Testis (tissue), 3 donors: ENCODE data around the gene RHBDD1. TPM values are rescaled to one million over a fixed set of nuclear protein-coding genes. Genes with fewer than 3 reads are reported as not detected.
A peak's percentile ranks its signal among the peaks of the same experiment; 100 is the strongest.

Experiments used
- DNase-seq: peaks from one replicate; pipeline ENCODE4 v3.0.0-alpha.2; 2019
- H3K27ac ChIP-seq, 2 donors: fragments of 200-600 bp; sonication (generic); one replicate each; pipeline ENCODE4 v1.5.1; 2019
- H3K27me3 ChIP-seq: fragments of 200-600 bp; sonication (generic); one replicate; pipeline ENCODE4 v1.5.1; 2019
- H3K36me3 ChIP-seq: fragments of 200-600 bp; sonication (generic); one replicate; pipeline ENCODE4 v1.5.1; 2017; ENCODE audit warnings: low read depth; ENCODE audit errors: missing control alignments
- H3K4me1 ChIP-seq: fragments of 200-600 bp; sonication (generic); one replicate; pipeline ENCODE4 v1.5.1; 2019
- H3K4me3 ChIP-seq, 2 donors: fragments of 200-600 bp; sonication (generic); one replicate each; pipeline ENCODE4 v1.5.1; 2017 to 2019
- H3K9me3 ChIP-seq: fragments of 200-600 bp; sonication (generic); one replicate; pipeline ENCODE4 v1.5.1; 2017
- POLR2A ChIP-seq: fragments of 450-650 bp; IDR thresholded peaks from one replicate; pipeline ENCODE4 v1.6.1; 2017; ENCODE audit warnings: antibody characterized with exemption, mild to moderate bottlenecking, moderate library complexity
- WGBS, 2 donors: methylation state at CpG; one replicate each; pipeline ENCODE4 v1.1.5; 2018; 5-methylcytosine and 5-hydroxymethylcytosine counted together
- intact Hi-C: fragments of 100-400 bp; cut with DNase I; formaldehyde crosslinking; loops from one replicate; pipeline ENCODE4 v1.15.1; 2023; ENCODE audit warnings: low total_unique reads
- polyA plus RNA-seq: library from polyadenylated mRNA; stranded (reverse); fragments of 350-450 nt; fragmentation: Illumina TruSeq; extraction: RNeasy Lipid Tissue Mini Kit (QIAGEN cat#74804); gene quantifications from one replicate; pipeline ENCODE4 v1.2.3, GENCODE V29; 2014; ENCODE audit warnings: low read depth, low replicate concordance; ENCODE audit not compliant: insufficient read depth
- total RNA-seq, 2 donors: library from RNA; depleted of rRNA; stranded (reverse); fragments of >200 nt; gene quantifications; one replicate each; pipeline ENCODE4 v1.2.3, GENCODE V29; 2016
- TF ChIP-seq, protein P1 (sequence below), 3 experiments: fragments of 450-650 bp in 2 of 3; fragments of 200-600 bp in 1 of 3; sonication (generic) in 1 of 3; IDR thresholded peaks; one replicate each; pipeline ENCODE4 v1.5.1; 2016 to 2019; ENCODE audit warnings: antibody characterized with exemption in 3 of 3, mild to moderate bottlenecking in 2 of 3, moderate library complexity in 1 of 3

RHBDD1 gene
- total and polyA plus RNA-seq, 3 donors from 2014 or later: 38.0 to 49.8 (median 43.4) TPM

DNA sequence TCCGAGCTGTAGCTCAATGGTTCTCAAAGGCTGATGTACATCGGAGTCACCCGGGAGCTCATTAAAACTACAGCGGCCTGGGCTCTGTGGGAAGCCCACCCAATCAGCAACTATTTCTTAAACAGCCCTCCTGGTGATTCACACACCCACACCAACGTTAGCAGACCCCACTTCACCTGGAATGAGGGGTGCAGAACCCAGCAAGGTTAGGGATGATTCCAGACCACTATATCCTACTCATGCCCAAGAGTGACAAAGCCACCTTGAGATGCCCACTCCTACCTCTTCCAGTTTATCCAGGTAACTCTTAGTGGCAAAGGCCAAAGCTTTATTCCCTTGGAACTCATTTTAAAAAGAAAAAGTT, 149.7 kb downstream of the RHBDD1 start:
- no peaks in the 10 kb centered on the region for H3K9me3 ChIP-seq
- no peak for DNase-seq
- 47 to 51% methylated on average over 5 of the region's 5 CpGs for WGBS, 2 donors
- no peaks in the 10 kb centered on the region for H3K27me3 ChIP-seq
- no peak overlapping the region for H3K4me3 ChIP-seq
- H3K4me1 ChIP-seq: peaks cover 9% of the 10 kb centered on the region
- TF ChIP-seq, protein P1, sequence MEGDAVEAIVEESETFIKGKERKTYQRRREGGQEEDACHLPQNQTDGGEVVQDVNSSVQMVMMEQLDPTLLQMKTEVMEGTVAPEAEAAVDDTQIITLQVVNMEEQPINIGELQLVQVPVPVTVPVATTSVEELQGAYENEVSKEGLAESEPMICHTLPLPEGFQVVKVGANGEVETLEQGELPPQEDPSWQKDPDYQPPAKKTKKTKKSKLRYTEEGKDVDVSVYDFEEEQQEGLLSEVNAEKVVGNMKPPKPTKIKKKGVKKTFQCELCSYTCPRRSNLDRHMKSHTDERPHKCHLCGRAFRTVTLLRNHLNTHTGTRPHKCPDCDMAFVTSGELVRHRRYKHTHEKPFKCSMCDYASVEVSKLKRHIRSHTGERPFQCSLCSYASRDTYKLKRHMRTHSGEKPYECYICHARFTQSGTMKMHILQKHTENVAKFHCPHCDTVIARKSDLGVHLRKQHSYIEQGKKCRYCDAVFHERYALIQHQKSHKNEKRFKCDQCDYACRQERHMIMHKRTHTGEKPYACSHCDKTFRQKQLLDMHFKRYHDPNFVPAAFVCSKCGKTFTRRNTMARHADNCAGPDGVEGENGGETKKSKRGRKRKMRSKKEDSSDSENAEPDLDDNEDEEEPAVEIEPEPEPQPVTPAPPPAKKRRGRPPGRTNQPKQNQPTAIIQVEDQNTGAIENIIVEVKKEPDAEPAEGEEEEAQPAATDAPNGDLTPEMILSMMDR (IDR thresholded peaks at IDR 0.05): no peak
- no peak for TF ChIP-seq POLR2A
- no peaks in the 10 kb centered on the region for H3K36me3 ChIP-seq
- H3K27ac ChIP-seq: no peak overlapping the region
- intact Hi-C loops: no loop called here

DNA sequence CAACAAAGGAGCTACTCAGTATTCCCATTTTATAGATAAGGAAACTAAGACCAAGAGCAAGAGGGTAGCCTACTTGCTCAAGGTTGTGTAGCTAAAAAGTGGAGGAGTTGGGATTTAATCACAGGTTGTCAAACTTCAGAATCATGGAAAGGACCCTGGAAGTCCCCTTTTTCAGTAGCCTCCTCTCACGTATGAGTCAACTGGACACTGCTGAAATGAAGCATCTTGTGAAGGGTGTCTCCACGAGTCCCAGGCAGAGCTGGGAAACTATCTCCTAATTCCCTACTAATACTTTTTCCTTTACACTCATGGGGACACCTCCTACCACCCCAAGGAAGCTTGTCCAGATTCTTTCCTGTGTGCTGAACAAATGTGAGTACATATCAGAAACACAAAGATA, 155.8 kb downstream of the RHBDD1 start:
- no peaks in the 10 kb centered on the region for H3K36me3 ChIP-seq
- H3K9me3 ChIP-seq: no peaks in the 10 kb centered on the region
- 74 to 94% methylated on average over 2 of the region's 2 CpGs for WGBS, 2 donors
- H3K4me3 ChIP-seq: no peak overlapping the region
- H3K27me3 ChIP-seq: no peaks in the 10 kb centered on the region
- H3K27ac ChIP-seq: no peak overlapping the region
- intact Hi-C loops: no loop called here
- DNase-seq: no peak
- H3K4me1 ChIP-seq: no peaks in the 10 kb centered on the region
- TF ChIP-seq, protein P1 (IDR thresholded peaks at IDR 0.05): no peak
- no peak for TF ChIP-seq POLR2A

DNA sequence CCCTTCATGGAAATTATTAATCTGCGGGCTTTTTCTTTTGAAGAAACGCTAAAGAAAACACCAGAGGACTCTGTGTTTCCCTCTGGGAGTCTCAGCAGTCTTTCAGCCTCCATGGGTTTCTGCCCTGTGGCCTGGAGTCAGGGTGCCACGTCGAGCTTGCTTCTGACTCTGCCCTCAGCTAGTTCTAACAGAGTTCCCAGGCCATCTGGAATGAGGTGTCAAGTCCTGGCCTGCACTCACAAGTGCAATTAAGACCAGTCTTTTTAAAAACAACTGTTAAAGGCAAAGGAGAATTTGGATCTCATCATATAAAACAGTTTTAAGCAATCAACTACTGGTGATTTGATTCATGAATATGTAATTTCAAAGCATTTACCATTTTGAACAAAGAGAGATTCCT, 157.3 kb downstream of the RHBDD1 start:
- 55 to 69% methylated on average over 4 of the region's 4 CpGs for WGBS, 2 donors
- H3K9me3 ChIP-seq: no peaks in the 10 kb centered on the region
- no peak overlapping the region for H3K4me3 ChIP-seq
- TF ChIP-seq POLR2A: no peak
- TF ChIP-seq, protein P1 (IDR thresholded peaks at IDR 0.05): no peak
- intact Hi-C loops: no loop called here
- no peaks in the 10 kb centered on the region for H3K27me3 ChIP-seq
- no peaks in the 10 kb centered on the region for H3K4me1 ChIP-seq
- no peak for DNase-seq
- no peaks in the 10 kb centered on the region for H3K36me3 ChIP-seq
- no peak overlapping the region for H3K27ac ChIP-seq

DNA sequence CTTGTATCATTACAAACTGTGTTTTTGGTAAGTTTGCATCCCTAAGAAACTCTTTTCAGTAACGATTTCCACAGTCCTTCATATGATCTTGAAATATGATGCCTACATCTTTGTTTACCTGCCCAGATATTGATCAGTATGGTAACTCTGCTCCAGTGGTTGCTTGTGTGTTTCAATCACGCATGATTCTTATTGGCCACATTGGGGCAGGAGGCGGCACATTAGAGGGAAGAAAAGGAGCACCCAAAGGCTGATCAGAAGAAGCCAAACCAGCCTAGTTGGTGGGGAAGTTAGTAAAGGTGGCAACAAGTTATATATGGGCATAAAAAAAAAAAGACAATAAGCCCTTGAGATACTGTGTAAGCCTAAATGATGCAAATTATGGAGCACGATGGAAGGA, 158.9 kb downstream of the RHBDD1 start:
- H3K27me3 ChIP-seq: no peaks in the 10 kb centered on the region

DNA sequence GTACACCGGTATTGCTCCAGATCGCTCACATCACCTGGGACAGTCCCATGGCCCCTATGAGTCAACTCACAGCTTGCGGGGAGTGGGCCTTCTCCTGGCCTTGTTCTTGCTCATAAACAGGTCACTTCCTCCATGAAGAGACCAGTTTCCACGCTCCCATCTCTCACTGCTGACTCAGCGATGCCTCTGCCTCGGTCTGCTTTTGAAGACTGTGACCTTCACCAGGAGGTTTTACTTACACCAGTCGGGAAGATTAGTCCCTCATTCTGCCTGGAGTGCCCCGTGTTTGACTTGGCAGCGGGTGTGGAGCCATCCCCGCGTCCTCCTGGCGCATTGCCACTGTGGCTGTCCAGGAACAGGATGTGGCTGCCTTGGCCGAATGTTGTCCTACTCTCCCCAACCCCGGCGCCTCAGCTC, 159.8 kb downstream of the RHBDD1 start:
- WGBS, 2 donors: 54 to 76% methylated on average over 8 to 15 of the region's 15 CpGs
- peak; percentile 23 for DNase-seq
- TF ChIP-seq, protein P1 (IDR thresholded peaks at IDR 0.05): no peak
- no peak for TF ChIP-seq POLR2A
- H3K36me3 ChIP-seq: no peaks in the 10 kb centered on the region
- H3K4me3 ChIP-seq: no peak overlapping the region
- H3K27ac ChIP-seq: no peak overlapping the region
- no peaks in the 10 kb centered on the region for H3K27me3 ChIP-seq
- no peaks in the 10 kb centered on the region for H3K4me1 ChIP-seq
- intact Hi-C loops: no loop called here
- H3K9me3 ChIP-seq: no peaks in the 10 kb centered on the region

More for the DNA sequence above, 158.9 kb downstream of the RHBDD1 start:
- 94 to 96% methylated on average over 4 of the region's 4 CpGs for WGBS, 2 donors
- no peak for TF ChIP-seq POLR2A
- TF ChIP-seq, protein P1 (IDR thresholded peaks at IDR 0.05): no peak
- Histone ChIP-seq H3K27ac (no peak overlapping the region), H3K9me3 (no peaks in the 10 kb centered on the region), H3K4me3 (no peak overlapping the region), H3K4me1 (no peaks in the 10 kb centered on the region), H3K36me3 (no peaks in the 10 kb centered on the region)
- DNase-seq: no peak
- intact Hi-C loops: no loop called here
